NCI-H1105 treated with DMSO at 0.1 percent for 48 hours (cell line): ENCODE data around the gene RANBP9.

Experiments used
- DNase-seq: peaks from one replicate; lab custom pipeline; 2025; lab: John Stamatoyannopoulos, UW

RANBP9 gene

DNA sequence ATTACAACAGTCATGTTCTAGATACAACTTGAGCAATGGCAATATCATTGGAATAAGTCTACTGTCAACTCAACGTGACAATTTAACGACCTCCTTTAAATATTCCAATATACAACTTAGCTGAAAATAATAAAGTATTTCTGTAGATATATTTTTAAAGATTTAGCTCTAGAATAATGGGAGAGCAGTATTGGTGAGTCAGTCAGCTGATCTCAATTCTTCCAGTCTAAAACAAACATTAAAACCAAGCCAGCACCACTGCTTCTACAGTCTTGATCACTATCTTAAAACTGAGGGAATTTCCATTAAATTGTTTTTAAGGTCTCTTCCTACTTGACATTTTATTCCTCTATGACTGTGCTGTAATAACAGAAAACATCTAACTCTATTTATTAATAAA is 58.3 kb downstream of the RANBP9 start:
- DNase-seq = no peak

- DNase-seq = no peak
These were observed 62.2 kb downstream of the RANBP9 start for GRCh38 chr6:13649393-13649792.

DNA sequence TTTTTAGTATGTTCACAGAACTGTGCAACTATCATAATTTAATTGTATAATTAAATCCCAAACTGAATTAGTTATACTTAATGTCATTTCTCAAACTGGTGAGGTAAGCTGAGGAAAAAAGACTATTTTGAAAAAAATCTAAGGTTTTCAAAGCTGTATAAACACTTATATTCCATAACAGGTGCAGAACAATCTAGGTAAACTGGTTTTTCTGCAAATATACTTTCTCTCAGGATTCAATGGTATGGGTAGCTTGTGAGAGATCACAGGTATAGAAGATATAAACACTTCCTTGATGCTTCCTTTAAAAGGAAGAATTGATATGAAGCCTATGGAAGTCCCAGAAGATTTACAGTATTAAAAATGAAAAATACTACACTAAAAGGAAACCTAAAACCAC is 62.8 kb downstream of the RANBP9 start:
- DNase-seq = no peak

- no peak for DNase-seq
These were observed 68.5 kb downstream of the RANBP9 start for GRCh38 chr6:13643125-13643524.

- DNase-seq = no peak
These were observed 70.3 kb downstream of the RANBP9 start for GRCh38 chr6:13641315-13641714.

DNA sequence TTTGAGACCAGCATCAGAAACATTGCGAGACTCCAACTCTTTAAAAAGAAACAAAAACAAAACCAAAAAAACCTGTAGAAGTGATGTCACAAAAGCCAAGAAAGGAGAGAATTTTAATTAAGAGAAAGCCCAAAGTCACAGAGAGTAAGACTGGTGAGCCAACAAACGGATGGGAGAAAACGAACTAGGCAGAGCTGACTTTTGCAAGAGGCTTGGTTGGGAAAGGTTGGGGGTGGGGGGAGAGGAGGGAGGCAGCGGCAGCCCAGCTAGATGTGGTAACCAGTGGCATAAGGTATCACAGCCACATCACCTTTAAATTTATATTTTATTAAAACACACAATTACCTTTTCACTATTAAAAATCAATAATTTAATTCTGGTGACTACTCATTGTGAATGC is 73.0 kb downstream of the RANBP9 start:
- no peak for DNase-seq

DNA sequence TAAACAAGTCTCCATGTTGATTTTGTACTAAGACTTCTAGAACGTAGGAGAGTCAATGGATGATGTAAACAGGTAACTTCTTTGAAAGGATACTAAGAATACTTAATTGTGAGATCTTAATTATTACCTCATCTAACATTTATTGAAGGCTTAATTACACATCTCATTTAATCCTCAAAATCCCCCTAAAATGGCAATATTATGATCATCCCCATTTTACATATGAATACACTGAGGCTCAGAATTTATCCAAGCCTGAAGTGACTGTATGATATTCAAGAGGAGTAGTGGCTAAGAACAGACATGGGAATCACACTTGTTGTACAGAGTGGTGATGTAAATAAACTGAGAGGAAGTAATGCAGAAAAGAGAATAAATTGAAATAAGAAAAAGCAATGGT is 73.6 kb downstream of the RANBP9 start:
- no peak for DNase-seq

DNA sequence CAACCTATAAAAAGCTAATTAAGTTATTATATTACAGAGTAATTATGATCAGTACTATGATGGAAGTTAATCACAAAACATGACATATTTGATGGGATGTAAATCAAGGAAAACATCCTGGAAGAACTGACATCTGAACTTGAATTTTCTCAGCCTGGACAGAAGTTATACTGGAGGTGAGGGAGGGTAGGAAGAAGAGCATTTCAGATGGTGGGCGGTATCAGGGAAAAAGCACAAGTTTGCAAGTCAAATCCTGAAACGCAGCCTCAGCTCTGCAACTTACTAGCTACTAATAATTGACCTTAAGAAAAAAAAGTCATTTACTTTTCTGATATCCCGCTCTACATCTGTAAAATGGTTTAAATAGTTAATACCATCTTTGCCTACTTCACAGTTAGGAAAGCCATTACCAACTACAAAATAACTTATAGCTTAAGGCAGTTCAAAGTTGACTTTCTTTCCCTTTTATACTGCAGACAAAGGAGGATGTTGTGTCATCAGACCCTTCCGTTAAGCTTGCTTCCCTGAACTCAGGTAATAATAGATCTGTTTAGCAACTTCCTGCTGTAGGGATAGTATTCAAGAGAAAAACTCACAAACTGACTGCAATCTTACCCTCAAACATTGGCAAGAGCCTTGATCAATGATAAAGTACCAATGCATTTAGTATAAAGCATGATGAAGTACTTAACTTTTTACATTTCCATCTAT is 75.5 kb downstream of the RANBP9 start:
- no peak for DNase-seq

- DNase-seq = no peak
These were observed 78.3 kb downstream of the RANBP9 start for GRCh38 chr6:13633343-13633742.

- DNase-seq = no peak
These were observed 81.1 kb downstream of the RANBP9 start for GRCh38 chr6:13630499-13630898.

GRCh38 chr6:13629459-13630116 is 82.0 kb downstream of the RANBP9 start:
- no peak for DNase-seq

DNA sequence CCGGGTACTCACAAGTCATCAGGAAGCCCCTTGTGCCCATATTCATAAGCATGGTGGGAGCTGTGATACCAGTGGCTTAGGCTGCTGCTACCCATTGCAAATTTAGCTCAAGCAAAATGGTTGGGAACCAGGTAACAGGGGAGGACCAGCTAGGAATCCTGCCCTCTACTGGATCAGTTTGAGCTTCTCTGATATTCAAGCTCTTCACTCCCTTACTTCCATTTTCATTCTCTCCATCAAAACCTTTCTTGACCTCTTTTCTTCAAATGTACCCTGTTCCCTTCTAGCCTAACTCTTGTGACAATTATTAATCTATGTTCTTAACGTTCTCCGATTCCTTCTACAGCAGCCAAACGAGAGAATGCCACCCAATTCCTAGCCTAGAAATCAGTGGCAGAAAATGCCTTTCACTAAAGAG is 86.8 kb downstream of the RANBP9 start:
- DNase-seq = peak; percentile 27

DNA sequence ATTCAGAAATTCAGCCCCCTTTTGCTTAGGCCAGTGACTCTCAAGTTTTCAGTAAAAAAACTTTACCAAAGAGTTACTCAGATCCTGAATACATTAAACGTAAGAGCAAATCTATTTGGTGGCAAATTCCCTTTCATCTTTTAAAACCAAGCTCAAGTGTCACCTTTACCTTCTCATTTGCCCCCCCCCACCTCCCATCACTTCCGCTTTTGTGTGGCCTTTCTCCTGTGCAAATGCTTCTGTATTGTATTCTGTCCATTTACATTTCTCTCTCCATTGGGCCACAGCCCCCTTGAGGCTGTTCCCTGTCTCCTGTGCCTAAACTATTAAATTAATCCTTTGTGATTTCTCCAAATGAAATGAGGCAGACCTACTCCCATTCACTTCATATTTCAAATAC is 94.6 kb downstream of the RANBP9 start:
- no peak for DNase-seq

GRCh38 chr6:13615792-13616120 is 95.9 kb downstream of the RANBP9 start:
- DNase-seq = peak; percentile 33

- peak; percentile 96 for DNase-seq
These were observed 96.5 kb downstream of the RANBP9 start, which contains the start of gene NOL7 for GRCh38 chr6:13614926-13615791. Gene NOL7 (plus strand): TSS chr6:13615335. CDS start chr6:13615359, 24 bp downstream.

GRCh38 chr6:13614126-13614925 is 97.3 kb downstream of the RANBP9 start:
- peak; percentile 70 for DNase-seq

GRCh38 chr6:13613029-13613594 is 98.5 kb downstream of the RANBP9 start:
- DNase-seq = no peak

- no peak for DNase-seq
These were observed 99.9 kb downstream of the RANBP9 start for GRCh38 chr6:13611715-13612114.

- no peak for DNase-seq
These were observed 106.0 kb downstream of the RANBP9 start for GRCh38 chr6:13605634-13606033.

DNA sequence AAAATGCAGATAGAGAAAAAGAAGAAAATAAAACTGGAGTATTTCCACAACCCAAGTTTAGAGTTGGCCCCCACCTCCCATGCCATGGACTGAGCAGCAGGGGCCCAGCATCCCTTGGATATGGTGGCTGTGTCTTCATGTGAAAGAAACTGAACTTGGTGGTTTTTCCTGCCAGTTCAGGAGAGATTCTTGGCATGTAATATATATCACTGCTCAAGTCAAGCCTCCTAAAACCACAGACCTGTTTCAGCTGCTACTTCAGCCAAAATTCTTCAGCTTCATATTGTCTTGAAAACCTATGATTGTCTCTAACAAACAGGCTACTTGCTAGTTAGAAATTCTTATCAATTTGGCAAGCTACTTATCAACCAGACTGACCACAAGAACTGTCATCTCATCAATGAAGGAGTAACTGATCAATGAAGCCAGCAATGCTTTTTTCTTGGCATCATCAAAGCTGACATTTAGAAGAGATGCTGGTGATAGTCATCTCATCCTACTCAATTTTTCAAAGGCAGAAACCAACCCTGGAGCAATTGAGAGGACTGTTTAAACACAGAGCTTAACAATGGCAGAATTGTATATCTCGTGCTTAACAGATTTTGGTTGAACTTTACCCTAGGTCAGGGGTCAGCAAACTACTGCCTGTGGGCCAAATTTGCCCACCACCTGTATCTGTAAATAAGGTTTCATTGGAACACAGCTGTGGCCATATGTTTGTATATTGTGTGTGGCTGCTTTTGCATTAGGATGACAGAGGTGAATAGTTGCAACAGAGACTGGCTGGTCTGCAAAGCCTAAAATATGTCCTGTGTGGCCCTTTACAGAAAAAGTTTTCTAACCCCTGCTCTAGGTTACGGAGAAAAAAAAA is 106.9 kb downstream of the RANBP9 start:
- DNase-seq = no peak

- no peak for DNase-seq
These were observed 107.5 kb downstream of the RANBP9 start for GRCh38 chr6:13604135-13604534.
